Measurements from ENCODE around the gene ZNF638. TPM values are rescaled to one million over a fixed set of nuclear protein-coding genes. Genes with fewer than 3 reads are reported as not detected.

Gene ZNF638
- total RNA-seq, 4 donors from 2014 or later, result 202 to 286 (median 252) TPM

DNA sequence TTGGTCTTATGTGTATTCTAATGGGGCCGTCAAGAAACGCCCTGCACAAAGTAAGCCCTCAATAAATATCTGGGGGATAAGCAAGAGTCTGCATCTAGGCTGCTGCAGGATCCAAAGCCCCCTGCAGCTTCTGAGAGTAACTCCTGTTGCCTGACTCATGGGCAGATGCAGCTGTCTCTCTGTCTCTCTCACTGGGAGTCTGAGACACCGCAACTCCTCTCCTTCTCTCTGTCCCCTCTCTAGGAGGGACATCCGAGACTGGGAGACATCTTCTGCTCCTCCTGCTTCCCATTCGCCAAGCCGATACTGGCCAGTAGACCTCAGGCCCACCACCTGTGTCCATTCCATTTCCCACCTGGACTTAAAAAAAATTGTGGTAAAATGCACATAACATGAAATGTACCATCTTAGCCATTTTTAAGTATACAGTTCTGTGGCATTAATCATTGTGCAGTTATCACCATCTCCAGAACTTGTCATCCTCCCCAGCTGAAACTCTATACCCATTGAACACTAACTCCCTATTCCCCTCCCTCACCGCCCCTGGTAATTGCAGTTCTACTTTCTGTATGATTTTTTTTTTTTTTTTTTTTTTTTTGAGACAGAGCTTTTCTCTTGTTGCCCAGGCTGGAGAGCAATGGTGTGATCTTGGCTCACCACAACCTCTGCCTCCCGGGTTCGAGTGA is 141.9 kb downstream of the ZNF638 start:
- no peaks in the 10 kb centered on the region for H3K36me3 ChIP-seq
- H3K4me1 ChIP-seq, result no peaks in the 10 kb centered on the region
- peaks cover 0 to 10% of the 10 kb centered on the region in 2 donors for H3K27me3 ChIP-seq
- H3K9me3 ChIP-seq, result peaks cover 0 to 13% (median 0%) of the 10 kb centered on the region in 4 donors
- H3K4me3 ChIP-seq, result no peak overlapping the region
- TF ChIP-seq, protein P1, sequence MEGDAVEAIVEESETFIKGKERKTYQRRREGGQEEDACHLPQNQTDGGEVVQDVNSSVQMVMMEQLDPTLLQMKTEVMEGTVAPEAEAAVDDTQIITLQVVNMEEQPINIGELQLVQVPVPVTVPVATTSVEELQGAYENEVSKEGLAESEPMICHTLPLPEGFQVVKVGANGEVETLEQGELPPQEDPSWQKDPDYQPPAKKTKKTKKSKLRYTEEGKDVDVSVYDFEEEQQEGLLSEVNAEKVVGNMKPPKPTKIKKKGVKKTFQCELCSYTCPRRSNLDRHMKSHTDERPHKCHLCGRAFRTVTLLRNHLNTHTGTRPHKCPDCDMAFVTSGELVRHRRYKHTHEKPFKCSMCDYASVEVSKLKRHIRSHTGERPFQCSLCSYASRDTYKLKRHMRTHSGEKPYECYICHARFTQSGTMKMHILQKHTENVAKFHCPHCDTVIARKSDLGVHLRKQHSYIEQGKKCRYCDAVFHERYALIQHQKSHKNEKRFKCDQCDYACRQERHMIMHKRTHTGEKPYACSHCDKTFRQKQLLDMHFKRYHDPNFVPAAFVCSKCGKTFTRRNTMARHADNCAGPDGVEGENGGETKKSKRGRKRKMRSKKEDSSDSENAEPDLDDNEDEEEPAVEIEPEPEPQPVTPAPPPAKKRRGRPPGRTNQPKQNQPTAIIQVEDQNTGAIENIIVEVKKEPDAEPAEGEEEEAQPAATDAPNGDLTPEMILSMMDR (IDR thresholded peaks at IDR 0.05), result no peak
- no peak for TF ChIP-seq POLR2A (IDR thresholded peaks at IDR 0.05)
- no peak for TF ChIP-seq EP300 (IDR thresholded peaks at IDR 0.05)
- H3K27ac ChIP-seq, result no peak overlapping the region
- WGBS, 2 donors, result 92% methylated on average over 9 of the region's 9 CpGs
- no peak for DNase-seq (ENCODE audit: low spot score in 2 of 2)

DNA sequence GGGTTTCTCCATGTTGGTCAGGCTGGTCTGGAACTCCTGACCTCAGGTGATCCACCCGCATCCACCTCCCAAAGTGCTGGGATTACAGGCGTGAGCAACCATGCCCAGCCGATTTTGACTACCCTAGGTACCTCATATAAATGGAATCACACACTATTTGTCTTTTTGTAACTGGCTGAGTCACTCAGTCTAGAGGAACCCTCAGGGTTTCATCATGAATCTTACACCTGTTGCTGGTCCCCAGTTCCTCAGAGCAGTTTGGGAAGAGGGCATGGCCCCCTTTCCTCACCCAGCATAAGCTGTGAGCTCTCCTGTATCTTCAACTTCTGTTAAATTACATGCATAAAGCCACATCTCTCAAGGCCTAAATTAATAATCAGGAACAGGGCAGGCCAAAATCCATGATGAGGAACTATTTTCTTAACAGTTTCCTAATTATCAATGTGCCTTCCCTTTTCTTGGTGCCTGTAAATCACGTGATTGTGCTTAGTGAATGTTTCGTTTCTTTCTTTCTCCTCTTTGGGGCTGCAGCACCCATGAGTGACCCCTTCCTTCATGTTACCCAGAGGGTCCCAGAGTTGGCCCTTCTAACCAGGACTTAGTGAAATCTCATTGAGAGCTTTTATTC is 142.6 kb downstream of the ZNF638 start:
- no peak for DNase-seq (ENCODE audit: low spot score in 2 of 2)
- Histone ChIP-seq H3K36me3 (no peaks in the 10 kb centered on the region), H3K4me1 (no peaks in the 10 kb centered on the region), H3K4me3 (no peak overlapping the region), H3K27me3 (peaks cover 0 to 4% of the 10 kb centered on the region in 2 donors), H3K9me3 (peaks cover 0 to 17% (median 0%) of the 10 kb centered on the region in 4 donors), H3K27ac (no peak overlapping the region)
- TF ChIP-seq, protein P1 (IDR thresholded peaks at IDR 0.05), result no peak
- no peak for TF ChIP-seq POLR2A (IDR thresholded peaks at IDR 0.05)
- no peak for TF ChIP-seq EP300 (IDR thresholded peaks at IDR 0.05)
- 76 to 87% methylated on average over 5 of the region's 5 CpGs for WGBS, 2 donors

DNA sequence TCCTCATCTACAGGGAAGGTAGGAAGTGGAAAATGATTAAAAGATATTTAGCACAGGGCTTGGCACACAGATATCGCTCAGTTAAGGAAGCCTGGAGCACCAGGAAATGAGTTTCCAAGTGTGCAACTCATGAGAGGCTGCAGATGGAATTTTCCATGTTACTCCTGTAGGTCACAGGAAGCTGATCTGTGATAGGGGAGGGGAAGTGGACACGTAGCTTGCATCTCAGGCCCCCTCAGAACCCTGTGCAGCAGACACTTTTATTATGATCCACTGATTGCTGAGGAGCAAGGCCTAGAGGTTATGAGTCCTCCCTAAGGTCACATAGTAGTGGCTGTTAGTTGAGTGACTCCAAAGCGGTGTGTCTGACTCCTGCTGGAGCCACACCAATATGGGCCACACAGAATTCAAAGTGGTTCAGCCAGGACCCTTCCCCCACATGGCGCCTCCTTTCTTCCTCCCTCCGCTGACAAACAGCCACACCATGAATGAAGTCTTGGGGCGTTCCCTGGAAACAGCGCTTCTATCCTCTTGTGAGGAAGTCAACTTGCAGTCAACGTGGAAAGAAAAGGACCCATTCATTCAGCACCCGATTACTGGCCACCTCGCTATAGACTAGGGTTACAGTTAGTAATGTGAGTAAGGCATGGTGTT is 143.3 kb downstream of the ZNF638 start:
- H3K36me3 ChIP-seq, result no peaks in the 10 kb centered on the region
- H3K27ac ChIP-seq, result no peak overlapping the region
- DNase-seq (ENCODE audit: low spot score in 2 of 2), result no peak
- no peak for TF ChIP-seq EP300 (IDR thresholded peaks at IDR 0.05)
- TF ChIP-seq POLR2A (IDR thresholded peaks at IDR 0.05), result no peak
- TF ChIP-seq, protein P1 (IDR thresholded peaks at IDR 0.05), result no peak
- no peaks in the 10 kb centered on the region for H3K4me1 ChIP-seq
- WGBS, 2 donors, result 52 to 64% methylated on average over 10 of the region's 10 CpGs
- no peak overlapping the region for H3K4me3 ChIP-seq
- H3K9me3 ChIP-seq, result peaks cover 0 to 17% (median 0%) of the 10 kb centered on the region in 4 donors
- no peaks in the 10 kb centered on the region for H3K27me3 ChIP-seq

DNA sequence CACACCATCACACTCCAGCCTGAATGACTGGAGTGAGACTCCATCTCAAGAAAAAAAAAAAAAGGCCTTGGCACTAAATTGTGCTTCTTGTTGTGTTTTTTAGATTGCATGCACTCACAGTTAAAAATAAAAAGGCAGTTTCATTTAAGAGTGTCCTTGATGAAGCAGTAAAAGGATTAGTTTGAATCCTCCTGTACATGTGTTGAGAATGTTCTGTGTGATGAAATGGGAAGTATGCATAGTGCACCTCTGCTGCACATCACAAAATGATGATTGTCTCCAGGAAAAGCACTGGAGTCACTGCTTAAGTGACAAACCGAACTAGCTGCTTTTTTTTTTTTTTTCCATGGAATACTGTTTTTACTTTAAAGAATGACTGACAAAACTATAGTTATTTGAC is 144.9 kb downstream of the ZNF638 start:
- 50 to 59% methylated on average over 1 of the region's 1 CpG for WGBS, 2 donors
- Histone ChIP-seq H3K4me3 (no peak overlapping the region), H3K9me3 (peaks cover 0 to 17% (median 0%) of the 10 kb centered on the region in 4 donors), H3K27ac (no peak overlapping the region), H3K4me1 (no peaks in the 10 kb centered on the region), H3K27me3 (no peaks in the 10 kb centered on the region), H3K36me3 (no peaks in the 10 kb centered on the region)
- DNase-seq (ENCODE audit: low spot score in 2 of 2), result no peak
- no peak for TF ChIP-seq EP300 (IDR thresholded peaks at IDR 0.05)
- TF ChIP-seq POLR2A (IDR thresholded peaks at IDR 0.05), result no peak
- TF ChIP-seq, protein P1 (IDR thresholded peaks at IDR 0.05), result no peak

DNA sequence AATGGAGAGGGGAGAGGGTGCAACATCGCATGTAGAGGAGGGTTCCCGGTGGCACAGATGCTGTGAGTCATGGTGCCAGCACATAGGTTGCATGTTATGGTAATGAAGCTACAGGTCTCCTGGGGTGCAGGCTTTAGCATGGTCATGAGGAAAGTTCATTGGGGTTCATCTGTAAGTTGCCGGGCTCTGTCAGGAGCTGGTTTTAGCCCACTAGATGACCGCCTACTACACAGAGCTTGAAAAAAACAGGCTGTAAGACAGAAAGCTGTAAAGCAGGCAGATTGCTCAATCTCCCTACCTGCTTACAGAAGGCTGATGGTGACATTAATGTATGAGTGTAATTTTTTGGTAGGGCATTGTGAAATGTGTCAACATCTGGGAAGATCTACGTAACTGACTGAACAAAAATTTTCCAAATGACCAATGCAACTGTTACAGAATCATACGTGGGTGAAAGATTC is 145.7 kb downstream of the ZNF638 start:
- H3K9me3 ChIP-seq, result peaks cover 0 to 17% (median 0%) of the 10 kb centered on the region in 4 donors
- no peak for DNase-seq (ENCODE audit: low spot score in 2 of 2)
- no peak overlapping the region for H3K27ac ChIP-seq
- no peaks in the 10 kb centered on the region for H3K27me3 ChIP-seq
- WGBS, 2 donors, result 71 to 74% methylated on average over 6 of the region's 6 CpGs
- no peak overlapping the region for H3K4me3 ChIP-seq
- H3K36me3 ChIP-seq, result no peaks in the 10 kb centered on the region
- TF ChIP-seq EP300 (IDR thresholded peaks at IDR 0.05), result no peak
- TF ChIP-seq, protein P1 (IDR thresholded peaks at IDR 0.05), result no peak
- TF ChIP-seq POLR2A (IDR thresholded peaks at IDR 0.05), result no peak
- H3K4me1 ChIP-seq, result no peaks in the 10 kb centered on the region
